D721Med (cell line): ENCODE results near the gene DNAJB11.
"Not testable (repeated sequence)": the region's sequence is repeated elsewhere in the genome, so short reads cannot be mapped to it uniquely, and the experiment has no call there.

Source experiments
- DNase-seq: peaks from one replicate; pipeline ENCODE4 v3.0.0; 2011; ENCODE audit warnings: low spot score; ENCODE audit not compliant: insufficient read length
- FAIRE-seq: peaks from 2 replicates; lab custom pipeline; 2011; peaks lifted over from hg19 to GRCh38; lab: Jason Lieb, UNC
- CTCF ChIP-seq: IDR thresholded peaks from 2 replicates; pipeline ENCODE4 v1.5.1; 2012; ENCODE audit warnings: mild to moderate bottlenecking, control low read depth; ENCODE audit not compliant: insufficient read depth; ENCODE audit errors: missing control alignments

The DNAJB11 gene

GRCh38 chr3:186627852-186628414 is 57.4 kb downstream of the DNAJB11 start:
- FAIRE-seq = no peak
- DNase-seq = no peak
- no peak for TF ChIP-seq CTCF

- DNase-seq (no peak), FAIRE-seq (no peak)
- TF ChIP-seq CTCF = no peak
These were observed 58.2 kb downstream of the DNAJB11 start for GRCh38 chr3:186628756-186629155.

GRCh38 chr3:186630950-186631641 is 60.6 kb downstream of the DNAJB11 start:
- DNase-seq (no peak), FAIRE-seq (no peak)
- no peak for TF ChIP-seq CTCF

- TF ChIP-seq CTCF = no peak
- no peak for FAIRE-seq
- no peak for DNase-seq
These were observed 63.0 kb downstream of the DNAJB11 start for GRCh38 chr3:186633481-186633880.

- DNase-seq, FAIRE-seq: not testable (repeated sequence)
These were observed 63.7 kb downstream of the DNAJB11 start for GRCh38 chr3:186634207-186634606.
